Transverse colon (tissue), 4 donors: ENCODE data around the gene ELOVL1. TPM values are rescaled to one million over a fixed set of nuclear protein-coding genes. Genes with fewer than 3 reads are reported as not detected.
"Not testable (repeated sequence)": the region's sequence is repeated elsewhere in the genome, so short reads cannot be mapped to it uniquely, and the experiment has no call there.

ENCODE experiments used
- DNase-seq: peaks from one replicate; pipeline ENCODE4 v3.0.0-alpha.2; 2019
- H3K27ac ChIP-seq, 4 donors: fragments of 200-600 bp; sonication (generic); 2 replicates each; pipeline ENCODE4 v1.5.1; 2016 to 2018; ENCODE audit warnings: inconsistent platforms in 4 of 4
- H3K27me3 ChIP-seq: fragments of 200-600 bp; sonication (generic); 2 replicates; pipeline ENCODE4 v1.5.1; 2017; ENCODE audit warnings: inconsistent platforms
- H3K36me3 ChIP-seq, 4 donors: fragments of 200-600 bp; sonication (generic); 2 replicates each; pipeline ENCODE4 v1.5.1; 2017 to 2019; ENCODE audit warnings: inconsistent platforms in 4 of 4
- H3K4me1 ChIP-seq, 4 donors: fragments of 200-600 bp; sonication (generic); 2 replicates each; pipeline ENCODE4 v1.5.1; 2017 to 2020; ENCODE audit warnings: inconsistent platforms in 4 of 4
- H3K4me3 ChIP-seq, 4 donors: fragments of 200-600 bp; sonication (generic); 1 replicate in 1 of 4; 2 replicates in 3 of 4; pipeline versions ENCODE4 v1.5.1 to v1.6.1; 2017 to 2019; ENCODE audit warnings: inconsistent platforms in 4 of 4
- H3K9me3 ChIP-seq, 2 donors: fragments of 200-600 bp; sonication (generic); 2 replicates each; pipeline ENCODE4 v1.5.1; 2017 to 2019; ENCODE audit warnings: inconsistent platforms in 2 of 2
- CTCF ChIP-seq, 5 experiments: fragments of 200-600 bp in 3 of 5; fragments of 450-650 bp in 2 of 5; sonication (generic) in 3 of 5; IDR thresholded peaks; 1 replicate in 2 of 5; 2 replicates in 3 of 5; pipeline ENCODE4 v1.5.1; 2016 to 2017; ENCODE audit warnings: antibody characterized with exemption in 5 of 5, inconsistent platforms in 3 of 5, mild to moderate bottlenecking in 2 of 5, moderate library complexity in 1 of 5
- EP300 ChIP-seq: sonication (generic); formaldehyde crosslinking; IDR thresholded peaks from one replicate; pipeline ENCODE4 v1.6.1; 2017; ENCODE audit warnings: antibody characterized with exemption, low read depth
- POLR2A ChIP-seq: fragments of 450-650 bp; IDR thresholded peaks from one replicate; pipeline ENCODE4 v1.6.1; 2016; ENCODE audit warnings: antibody characterized with exemption, mild to moderate bottlenecking, moderate library complexity
- POLR2AphosphoS5 ChIP-seq, 3 donors: sonication (generic); formaldehyde crosslinking; IDR thresholded peaks; one replicate each; pipeline ENCODE4 v1.6.1; 2016; ENCODE audit warnings: antibody characterized with exemption in 3 of 3
- WGBS, 2 donors: methylation state at CpG; one replicate each; pipeline ENCODE4 v1.1.5; 2018; ENCODE audit warnings: low coverage in 1 of 2; 5-methylcytosine and 5-hydroxymethylcytosine counted together
- in situ Hi-C, 4 donors: fragments of 200-750 bp; cut with MboI; loops; one replicate each; pipeline versions ENCODE4 v1.15.0 to v1.15.1; 2017; ENCODE audit warnings: low sequenced_read_pairs in 3 of 4, low pct_ligation_motif_present in 1 of 4, low pct_unique_long_range_greater_than_20kb in 1 of 4
- intact Hi-C: fragments of 100-400 bp; cut with DNase I; formaldehyde crosslinking; loops from one replicate; pipeline ENCODE4 v1.15.1; 2023; ENCODE audit warnings: low total_unique reads
- total RNA-seq, 4 donors: library from RNA; depleted of rRNA; stranded (reverse); fragments of >200 nt; gene quantifications; one replicate each; pipeline ENCODE4 v1.1.0, GENCODE V29; 2016

Gene ELOVL1
- total RNA-seq, 4 donors from 2014 or later = 58.4 to 114 (median 99.5) TPM

DNA sequence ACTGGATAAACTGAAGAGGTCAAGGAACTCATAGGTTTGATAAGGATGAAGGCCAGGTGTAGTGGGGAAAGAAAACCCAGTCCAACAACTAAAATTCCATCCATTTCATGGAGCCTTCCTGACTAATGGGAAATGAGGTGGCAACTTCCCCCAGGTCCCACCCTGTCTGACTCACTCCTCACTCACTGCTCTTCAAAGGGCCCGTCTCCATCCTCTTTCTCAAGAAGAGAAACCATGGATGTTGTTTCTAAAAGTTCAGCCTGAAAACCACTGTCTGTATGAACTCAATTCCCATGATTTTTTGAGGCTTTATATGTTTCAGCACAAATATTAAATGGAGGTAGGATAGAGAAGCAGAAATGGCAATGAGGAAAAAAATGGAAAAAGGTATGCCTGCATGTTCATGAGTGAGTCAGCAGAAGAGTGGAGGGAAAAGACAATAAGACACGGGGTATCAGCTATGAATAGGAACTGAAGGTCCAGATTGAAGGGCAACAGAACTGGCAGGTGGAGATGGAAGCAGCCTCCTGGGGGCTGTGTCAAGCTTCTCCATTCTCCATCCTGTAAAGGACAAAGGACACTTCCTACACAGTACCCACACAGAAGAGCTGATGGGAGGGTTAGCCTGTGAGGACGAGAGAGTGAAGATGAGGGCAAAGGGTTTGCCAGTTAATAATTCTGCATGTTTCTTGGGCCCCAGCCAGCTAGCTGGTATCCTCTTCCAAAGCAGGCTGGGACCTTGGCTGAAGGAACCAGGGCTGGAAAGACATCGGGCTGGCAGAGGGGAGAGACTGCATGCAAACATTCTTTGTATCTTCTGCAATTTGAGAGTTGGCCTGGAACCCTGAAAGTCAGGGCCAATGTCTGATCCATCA, 5.5 kb upstream of the ELOVL1 start:
- TF ChIP-seq CTCF (IDR thresholded peaks at IDR 0.05) (no peak), EP300 (no peak), POLR2A (no peak), POLR2AphosphoS5 (IDR thresholded peaks at IDR 0.05) (no peak)
- WGBS, 2 donors = 62 to 69% methylated on average over 3 to 4 of the region's 4 CpGs
- H3K27me3 ChIP-seq = no peaks in the 10 kb centered on the region

GRCh38 chr1:43372172-43372571, 4.4 kb upstream of the ELOVL1 start:
- DNase-seq = no peak
- peaks cover 6 to 14% (median 12%) of the 10 kb centered on the region in 4 donors for H3K4me1 ChIP-seq
- no peak overlapping the region for H3K27ac ChIP-seq
- no peak overlapping the region for H3K4me3 ChIP-seq
- intact Hi-C loops = no loop called here
- no peak for TF ChIP-seq POLR2A
- TF ChIP-seq CTCF (IDR thresholded peaks at IDR 0.05) = no peak
- TF ChIP-seq POLR2AphosphoS5 (IDR thresholded peaks at IDR 0.05) = no peak
- no peak for TF ChIP-seq EP300
- no peaks in the 10 kb centered on the region for H3K27me3 ChIP-seq
- H3K36me3 ChIP-seq = peaks cover 0 to 4% (median 0%) of the 10 kb centered on the region in 4 donors
- H3K9me3 ChIP-seq = no peaks in the 10 kb centered on the region
- WGBS, 2 donors = 93 to 100% methylated on average over 4 to 5 of the region's 5 CpGs
- in situ Hi-C loops = no loop called here

More for the DNA sequence above, 5.5 kb upstream of the ELOVL1 start:
- no peaks in the 10 kb centered on the region for H3K9me3 ChIP-seq
- peaks cover 6 to 13% (median 11%) of the 10 kb centered on the region in 4 donors for H3K4me1 ChIP-seq
- in situ Hi-C loops = no loop called here
- no peak for DNase-seq
- H3K4me3 ChIP-seq = no peak overlapping the region
- H3K36me3 ChIP-seq = peaks cover 0 to 4% (median 0%) of the 10 kb centered on the region in 4 donors
- no peak overlapping the region for H3K27ac ChIP-seq
- intact Hi-C loops = no loop called here

DNA sequence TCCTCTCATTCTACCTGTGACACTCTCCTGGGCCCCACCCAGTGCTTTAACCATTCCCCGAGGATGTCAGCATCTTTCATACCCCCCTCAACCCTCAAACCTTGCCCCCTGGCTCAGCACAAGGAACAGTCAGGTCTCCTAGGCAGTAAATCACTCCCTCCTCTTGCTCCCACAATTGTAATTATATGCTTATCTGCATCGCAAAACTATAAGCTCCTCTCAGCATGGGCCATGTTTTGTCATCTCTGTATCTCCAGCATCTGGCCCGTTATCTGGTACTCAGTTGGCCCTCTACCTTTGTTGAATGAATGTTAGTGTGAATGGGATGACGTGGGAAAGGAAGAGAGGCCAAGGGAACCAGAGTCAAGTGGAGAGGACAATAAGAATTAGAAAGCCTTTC, 2.8 kb upstream of the ELOVL1 start:
- in situ Hi-C loops = no loop called here
- H3K27me3 ChIP-seq = no peaks in the 10 kb centered on the region
- H3K4me1 ChIP-seq = peaks cover 12 to 30% (median 26%) of the 10 kb centered on the region in 4 donors
- H3K4me3 ChIP-seq = no peak overlapping the region
- no peaks in the 10 kb centered on the region for H3K9me3 ChIP-seq
- no peak for DNase-seq
- peaks cover 0 to 4% (median 0%) of the 10 kb centered on the region in 4 donors for H3K36me3 ChIP-seq
- H3K27ac ChIP-seq = no peak overlapping the region
- TF ChIP-seq POLR2A (no peak), CTCF (IDR thresholded peaks at IDR 0.05) (no peak), EP300 (no peak), POLR2AphosphoS5 (IDR thresholded peaks at IDR 0.05) (no peak)
- 72 to 80% methylated on average over 3 to 4 of the region's 4 CpGs for WGBS, 2 donors
- intact Hi-C loops = no loop called here

DNA sequence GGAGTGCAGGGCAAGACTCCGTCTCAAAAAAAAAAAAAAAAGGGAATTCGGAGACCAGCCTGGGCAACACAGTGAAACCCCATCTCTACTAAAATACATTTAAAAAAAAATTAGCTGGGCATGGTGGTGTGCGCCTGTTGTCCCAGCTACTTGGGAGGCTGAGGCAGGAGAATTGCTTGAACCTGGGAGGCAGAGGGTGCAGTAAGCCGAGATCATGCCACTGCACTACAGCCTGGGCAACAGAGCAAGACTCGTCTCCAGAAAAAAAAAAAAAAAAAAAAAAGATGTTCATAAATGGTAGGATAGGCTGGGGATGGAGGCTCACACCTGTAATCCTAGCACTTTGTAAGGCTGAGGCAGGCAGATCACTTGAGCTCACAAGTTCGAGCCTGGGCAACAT, 2.0 kb upstream of the ELOVL1 start:
- DNase-seq, H3K27me3 ChIP-seq, H3K27ac ChIP-seq, H3K36me3 ChIP-seq, H3K9me3 ChIP-seq, H3K4me3 ChIP-seq, intact Hi-C loops, in situ Hi-C loops: not testable (repeated sequence)
- peaks cover 12 to 33% (median 31%) of the 10 kb centered on the region in 4 donors for H3K4me1 ChIP-seq
- 96 to 98% methylated on average over 5 to 6 of the region's 6 CpGs for WGBS, 2 donors
